Osteoblast (primary cell): Measurements from ENCODE around the gene MACROD2. TPM values are rescaled to one million over a fixed set of nuclear protein-coding genes. Genes with fewer than 3 reads are reported as not detected.

ENCODE experiments used
- DNase-seq: peaks from one replicate; pipeline ENCODE4 v3.0.0; 2011; ENCODE audit warnings: low spot score, mixed read lengths; ENCODE audit not compliant: insufficient read length; ENCODE audit errors: missing footprints
- H2AFZ ChIP-seq: 2 replicates; pipeline ENCODE4 v1.6.0; 2011; ENCODE audit warnings: mild to moderate bottlenecking, low read length
- H3K27ac ChIP-seq: 2 replicates; pipeline ENCODE4 v1.5.1; 2011; ENCODE audit warnings: mild to moderate bottlenecking, low read depth, low read length, moderate library complexity
- H3K27me3 ChIP-seq: 2 replicates; pipeline ENCODE4 v1.6.0; 2012; ENCODE audit warnings: mild to moderate bottlenecking, control low read depth, inconsistent platforms, low read length, moderate library complexity; ENCODE audit not compliant: insufficient read depth
- H3K36me3 ChIP-seq: 2 replicates; pipeline ENCODE4 v1.5.1; 2011; ENCODE audit warnings: mild to moderate bottlenecking, low read length, control low read depth, moderate library complexity; ENCODE audit not compliant: insufficient read depth
- H3K4me1 ChIP-seq: 2 replicates; pipeline ENCODE4 v1.5.1; 2011; ENCODE audit warnings: mild to moderate bottlenecking, low read length, control low read depth, moderate library complexity; ENCODE audit not compliant: insufficient read depth
- H3K4me2 ChIP-seq: 2 replicates; pipeline ENCODE4 v1.6.0; 2011; ENCODE audit warnings: mild to moderate bottlenecking, low read length; ENCODE audit not compliant: insufficient read depth
- H3K4me3 ChIP-seq: fragments of 200-600 bp; sonication (generic); 3 replicates; pipeline ENCODE4 v1.5.1; 2012; ENCODE audit warnings: mild to moderate bottlenecking, low read length, inconsistent platforms; ENCODE audit not compliant: insufficient read depth
- H3K79me2 ChIP-seq: 2 replicates; pipeline ENCODE4 v1.6.0; 2012; ENCODE audit warnings: mild to moderate bottlenecking, low read length, control low read depth, inconsistent platforms; ENCODE audit not compliant: insufficient read depth
- H3K9me3 ChIP-seq: 2 replicates; pipeline ENCODE4 v1.5.1; 2011; ENCODE audit warnings: low read depth, low read length, control low read depth
- H4K20me1 ChIP-seq: 2 replicates; pipeline ENCODE4 v1.6.0; 2012; ENCODE audit warnings: mild to moderate bottlenecking, low read length, control low read depth; ENCODE audit not compliant: insufficient read depth
- CTCF ChIP-seq: IDR thresholded peaks from 2 replicates; pipeline ENCODE4 v1.5.1; 2011; ENCODE audit warnings: mild to moderate bottlenecking, low read depth, low read length, moderate library complexity; ENCODE audit errors: extremely low read depth
- total RNA-seq: library from RNA; depleted of rRNA; stranded (reverse); fragments of >200 nt; gene quantifications from 2 replicates; pipeline ENCODE4 v1.2.3, GENCODE V29; 2012

The MACROD2 gene
- total RNA-seq, 1 donor, result 4.0 TPM

GRCh38 chr20:14724468-14724867, 729.2 kb downstream of the MACROD2 start:
- H3K27ac ChIP-seq, result no peak overlapping the region
- no peak for DNase-seq
- no peak overlapping the region for H3K4me2 ChIP-seq
- H3K27me3 ChIP-seq, result no peaks in the 10 kb centered on the region
- H3K9me3 ChIP-seq, result no peaks in the 10 kb centered on the region
- no peaks in the 10 kb centered on the region for H4K20me1 ChIP-seq
- H3K4me3 ChIP-seq, result no peak overlapping the region
- no peak overlapping the region for H2AFZ ChIP-seq
- no peaks in the 10 kb centered on the region for H3K4me1 ChIP-seq
- no peaks in the 10 kb centered on the region for H3K36me3 ChIP-seq
- H3K79me2 ChIP-seq, result no peaks in the 10 kb centered on the region
- TF ChIP-seq CTCF, result no peak

- DNase-seq, result no peak
- Histone ChIP-seq H3K79me2 (no peaks in the 10 kb centered on the region), H3K27me3 (no peaks in the 10 kb centered on the region), H3K27ac (no peak overlapping the region), H3K4me3 (no peak overlapping the region), H3K4me1 (no peaks in the 10 kb centered on the region), H3K4me2 (no peak overlapping the region), H3K9me3 (no peaks in the 10 kb centered on the region), H3K36me3 (no peaks in the 10 kb centered on the region), H2AFZ (no peak overlapping the region), H4K20me1 (no peaks in the 10 kb centered on the region)
- TF ChIP-seq CTCF, result no peak
Measured at GRCh38 chr20:14726591-14726990, 731.3 kb downstream of the MACROD2 start.

- no peak for TF ChIP-seq CTCF
- H2AFZ ChIP-seq, result no peak overlapping the region
- no peak for DNase-seq
- no peak overlapping the region for H3K4me2 ChIP-seq
- H4K20me1 ChIP-seq, result no peaks in the 10 kb centered on the region
- H3K27ac ChIP-seq, result no peak overlapping the region
- no peaks in the 10 kb centered on the region for H3K79me2 ChIP-seq
- no peaks in the 10 kb centered on the region for H3K27me3 ChIP-seq
- H3K9me3 ChIP-seq, result no peaks in the 10 kb centered on the region
- no peak overlapping the region for H3K4me3 ChIP-seq
- no peaks in the 10 kb centered on the region for H3K36me3 ChIP-seq
- H3K4me1 ChIP-seq, result no peaks in the 10 kb centered on the region
Measured at GRCh38 chr20:14727485-14728150, 732.3 kb downstream of the MACROD2 start.

GRCh38 chr20:14729390-14729789, 734.1 kb downstream of the MACROD2 start:
- no peak for DNase-seq
- Histone ChIP-seq H3K4me1 (no peaks in the 10 kb centered on the region), H3K36me3 (no peaks in the 10 kb centered on the region), H2AFZ (no peak overlapping the region), H3K4me3 (no peak overlapping the region), H3K79me2 (no peaks in the 10 kb centered on the region), H4K20me1 (no peaks in the 10 kb centered on the region), H3K4me2 (no peak overlapping the region), H3K9me3 (no peaks in the 10 kb centered on the region), H3K27ac (no peak overlapping the region), H3K27me3 (no peaks in the 10 kb centered on the region)
- TF ChIP-seq CTCF, result no peak
